VCaP (cell line): Measurements from ENCODE around the gene CNOT6.

Source experiments
- H3K27ac ChIP-seq: fragments of 450-650 bp; 2 replicates; pipeline ENCODE4 v1.5.1; 2017
- CTCF ChIP-seq: fragments of 450-650 bp; conservative IDR thresholded peaks from 2 replicates; pipeline ENCODE4 v1.5.1; 2017; ENCODE audit warnings: mild to moderate bottlenecking, moderate library complexity

CNOT6 gene

GRCh38 chr5:180620014-180620413, 125.8 kb downstream of the CNOT6 start:
- TF ChIP-seq CTCF = no peak
- no peak overlapping the region for H3K27ac ChIP-seq

DNA sequence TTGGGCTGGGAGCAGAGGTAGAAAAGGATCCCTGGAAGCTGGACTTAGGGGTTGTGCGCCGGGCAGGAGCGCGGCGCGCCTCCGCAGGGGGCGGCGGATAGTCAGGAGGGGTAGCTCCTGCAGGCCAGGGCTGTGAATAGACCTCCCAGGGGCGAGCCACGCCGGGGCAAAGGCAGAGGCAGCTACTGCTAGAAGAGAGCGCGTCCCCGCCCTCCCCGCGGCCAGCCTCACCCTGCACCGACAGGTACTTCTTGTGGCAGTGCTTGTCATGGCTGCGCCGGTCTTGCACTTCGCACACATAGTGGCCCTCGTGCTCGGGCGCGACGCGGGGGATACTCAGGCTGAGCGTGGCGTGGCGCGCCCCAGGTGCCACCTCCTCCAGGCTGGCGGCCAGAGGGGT, 127.1 kb downstream of the CNOT6 start:
- no peak for TF ChIP-seq CTCF
- no peak overlapping the region for H3K27ac ChIP-seq

DNA sequence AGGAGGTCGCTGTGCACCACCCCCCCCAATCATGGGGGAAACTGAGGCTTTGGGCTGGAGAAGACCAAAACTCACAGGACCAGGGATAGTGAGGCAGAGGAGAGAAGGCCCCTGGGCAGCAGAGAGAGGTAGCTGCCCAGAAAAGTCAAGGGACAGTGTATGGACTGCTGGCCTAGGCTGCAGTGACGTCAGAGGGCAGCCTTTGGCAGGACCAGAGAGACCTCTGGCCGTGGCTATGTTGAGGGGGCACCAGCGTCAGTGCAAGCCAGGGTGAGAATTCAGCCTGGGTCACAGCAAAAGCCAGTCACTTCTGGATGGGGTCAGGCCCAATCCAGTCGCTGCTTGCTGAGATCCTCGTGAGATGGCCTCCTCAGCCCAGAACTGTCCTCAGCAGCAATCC, 128.7 kb downstream of the CNOT6 start:
- TF ChIP-seq CTCF = no peak
- H3K27ac ChIP-seq = no peak overlapping the region

- H3K27ac ChIP-seq = no peak overlapping the region
- no peak for TF ChIP-seq CTCF
Measured at GRCh38 chr5:180623411-180623834, 129.2 kb downstream of the CNOT6 start.

GRCh38 chr5:180623844-180624243, 129.7 kb downstream of the CNOT6 start:
- TF ChIP-seq CTCF = no peak

GRCh38 chr5:180624587-180624986, 130.4 kb downstream of the CNOT6 start:
- no peak overlapping the region for H3K27ac ChIP-seq
- TF ChIP-seq CTCF = no peak; the same call in 1 of the 2 replicates

More at GRCh38 chr5:180623844-180624243, 129.7 kb downstream of the CNOT6 start:
- H3K27ac ChIP-seq = no peak overlapping the region

DNA sequence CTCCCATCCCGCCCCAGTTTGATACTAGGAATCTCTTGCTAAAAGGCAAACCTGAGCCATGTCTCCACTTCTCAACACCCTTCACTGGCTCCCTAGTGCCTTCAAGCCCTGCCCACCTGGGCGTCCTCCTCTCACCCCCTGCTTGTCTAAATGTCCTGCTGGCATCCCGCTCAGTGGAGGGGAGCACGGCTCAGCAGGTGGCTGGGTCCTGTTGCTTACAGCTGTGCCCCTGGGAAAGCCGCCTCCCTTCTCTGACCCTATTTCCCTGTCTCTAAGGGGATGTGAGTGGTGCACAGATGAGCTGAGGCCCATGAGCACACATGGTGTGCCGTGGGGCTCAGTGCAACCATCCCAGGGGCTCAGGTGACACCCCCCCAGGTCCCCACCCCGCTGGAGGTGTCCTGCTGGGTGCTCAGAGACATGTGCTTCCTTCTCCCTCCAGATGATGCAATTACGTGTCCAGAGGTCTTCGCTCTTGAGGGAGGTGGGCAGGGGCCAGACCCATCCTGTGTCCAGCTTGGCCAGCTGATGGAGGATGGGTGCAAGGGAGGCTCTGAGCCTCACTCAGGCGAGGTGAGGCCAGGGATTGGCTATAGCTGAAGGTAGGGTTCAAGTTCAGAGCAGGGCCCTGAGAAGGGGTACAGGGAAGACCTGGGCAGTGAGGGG, 131.1 kb downstream of the CNOT6 start:
- no peak overlapping the region for H3K27ac ChIP-seq
- TF ChIP-seq CTCF = no peak
